Activated B cell treated with CpG ODN at 0.5 μM for 24 hours (primary cell): ENCODE results near the gene ZNF462. TPM values are rescaled to one million over a fixed set of nuclear protein-coding genes. Genes with fewer than 3 reads are reported as not detected.
"Not testable (repeated sequence)": the region's sequence is repeated elsewhere in the genome, so short reads cannot be mapped to it uniquely, and the experiment has no call there.

ENCODE experiments used
- ATAC-seq: fragments of 200-7000 bp; cut with Tn5 transposase; one replicate; pipeline ENCODE4 v1.10.0; 2021; ENCODE audit warnings: low read depth, mild to moderate bottlenecking, moderate library complexity
- CTCF ChIA-PET: fragments of 350-600 bp; sonication (Branson Sonifier 250); formaldehyde crosslinking; loops from one replicate; lab custom pipeline; 2021; ENCODE audit warnings: antibody characterized with exemption; lab: Charles Lee
- POLR2A ChIA-PET: fragments of 350-600 bp; sonication (Branson Sonifier 250); formaldehyde crosslinking; loops from one replicate; lab custom pipeline; 2021; ENCODE audit warnings: antibody characterized with exemption; lab: Charles Lee
- DNase-seq: peaks from one replicate; pipeline ENCODE4 v3.0.0; 2022
- H3K27ac Mint-ChIP-seq: one replicate; pipeline ENCODE4 v1.8.0; 2020; ENCODE audit warnings: mixed read lengths
- H3K27me3 Mint-ChIP-seq: one replicate; pipeline ENCODE4 v1.8.0; 2021; ENCODE audit warnings: mixed read lengths
- H3K36me3 Mint-ChIP-seq: one replicate; pipeline ENCODE4 v1.8.0; 2021; ENCODE audit warnings: low read depth, mixed read lengths
- H3K4me1 Mint-ChIP-seq: one replicate; pipeline ENCODE4 v1.8.0; 2021; ENCODE audit warnings: mixed read lengths
- H3K4me3 Mint-ChIP-seq: one replicate; pipeline ENCODE4 v1.8.0; 2020; ENCODE audit warnings: mild to moderate bottlenecking, mixed read lengths
- H3K9me3 Mint-ChIP-seq: one replicate; pipeline ENCODE4 v1.8.0; 2020; ENCODE audit warnings: mixed read lengths
- intact Hi-C: fragments of 100-400 bp; cut with micrococcal nuclease; formaldehyde crosslinking; loops from one replicate; pipeline ENCODE4 v1.15.1; 2024
- total RNA-seq: library from RNA; stranded (reverse); gene quantifications from 2 replicates; pipeline ENCODE4 v1.2.3, GENCODE V29; 2022
- TF ChIP-seq, protein P1 (sequence below): fragments of 200-600 bp; IDR thresholded peaks from one replicate; pipeline ENCODE4 v1.8.0; 2022; ENCODE audit warnings: antibody characterized with exemption, mild to moderate bottlenecking

ZNF462 gene
- total RNA-seq, 1 donor from 2014 or later = not detected

DNA sequence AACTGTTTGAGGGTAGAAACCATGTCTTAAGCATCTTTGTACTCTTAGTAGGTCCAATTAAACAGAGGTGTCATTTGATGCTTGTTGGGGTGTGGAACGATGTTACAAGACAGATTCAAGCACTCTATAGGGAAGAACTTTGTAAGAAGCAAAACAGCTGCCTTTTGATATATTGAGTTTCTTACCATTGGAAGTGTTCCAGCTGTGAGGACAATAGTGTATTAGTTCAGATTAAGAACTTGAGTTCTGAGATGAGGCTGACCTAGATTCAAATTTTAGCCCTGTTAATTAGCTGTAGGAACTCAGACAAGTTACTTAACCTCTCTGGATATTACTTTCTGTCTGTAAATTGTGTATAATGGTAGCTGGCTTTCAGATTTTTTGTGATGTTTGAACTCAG, 19.6 kb upstream of the ZNF462 start:
- Mint-ChIP-seq H3K36me3 (no peaks in the 10 kb centered on the region), H3K9me3 (no peaks in the 10 kb centered on the region), H3K27me3 (peaks cover 3% of the 10 kb centered on the region), H3K4me3 (no peak overlapping the region), H3K27ac (no peak overlapping the region), H3K4me1 (no peaks in the 10 kb centered on the region)
- intact Hi-C loops = no loop called here
- ChIA-PET POLR2A (no interaction called here), CTCF (no interaction called here)
- TF ChIP-seq, protein P1, sequence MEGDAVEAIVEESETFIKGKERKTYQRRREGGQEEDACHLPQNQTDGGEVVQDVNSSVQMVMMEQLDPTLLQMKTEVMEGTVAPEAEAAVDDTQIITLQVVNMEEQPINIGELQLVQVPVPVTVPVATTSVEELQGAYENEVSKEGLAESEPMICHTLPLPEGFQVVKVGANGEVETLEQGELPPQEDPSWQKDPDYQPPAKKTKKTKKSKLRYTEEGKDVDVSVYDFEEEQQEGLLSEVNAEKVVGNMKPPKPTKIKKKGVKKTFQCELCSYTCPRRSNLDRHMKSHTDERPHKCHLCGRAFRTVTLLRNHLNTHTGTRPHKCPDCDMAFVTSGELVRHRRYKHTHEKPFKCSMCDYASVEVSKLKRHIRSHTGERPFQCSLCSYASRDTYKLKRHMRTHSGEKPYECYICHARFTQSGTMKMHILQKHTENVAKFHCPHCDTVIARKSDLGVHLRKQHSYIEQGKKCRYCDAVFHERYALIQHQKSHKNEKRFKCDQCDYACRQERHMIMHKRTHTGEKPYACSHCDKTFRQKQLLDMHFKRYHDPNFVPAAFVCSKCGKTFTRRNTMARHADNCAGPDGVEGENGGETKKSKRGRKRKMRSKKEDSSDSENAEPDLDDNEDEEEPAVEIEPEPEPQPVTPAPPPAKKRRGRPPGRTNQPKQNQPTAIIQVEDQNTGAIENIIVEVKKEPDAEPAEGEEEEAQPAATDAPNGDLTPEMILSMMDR = no peak
- DNase-seq (no peak), ATAC-seq (no peak)

DNA sequence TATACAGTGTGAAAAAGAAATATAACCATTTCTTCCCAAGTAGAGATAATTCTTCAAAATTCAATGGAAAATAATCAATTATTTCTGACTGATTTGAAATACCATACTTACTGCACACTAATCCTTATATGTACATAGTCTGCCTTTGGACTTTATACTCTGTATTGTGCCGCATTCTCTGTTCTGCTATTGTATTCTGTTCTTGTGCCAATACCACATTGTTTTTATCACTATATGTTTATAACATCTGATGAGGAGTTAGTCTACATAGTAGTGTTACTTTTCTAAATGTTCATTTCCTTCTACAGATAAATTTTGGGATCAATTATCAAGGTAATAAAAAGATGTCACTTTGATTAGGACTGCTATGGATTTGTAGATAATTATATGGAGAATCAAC, 16.7 kb upstream of the ZNF462 start:
- Mint-ChIP-seq H3K27ac (no peak overlapping the region), H3K27me3 (no peaks in the 10 kb centered on the region), H3K9me3 (no peaks in the 10 kb centered on the region), H3K4me3 (no peak overlapping the region), H3K36me3 (no peaks in the 10 kb centered on the region), H3K4me1 (no peaks in the 10 kb centered on the region)
- intact Hi-C loops = no loop called here
- TF ChIP-seq, protein P1 = no peak
- ChIA-PET CTCF (no interaction called here), POLR2A (no interaction called here)
- DNase-seq (no peak), ATAC-seq (no peak)

DNA sequence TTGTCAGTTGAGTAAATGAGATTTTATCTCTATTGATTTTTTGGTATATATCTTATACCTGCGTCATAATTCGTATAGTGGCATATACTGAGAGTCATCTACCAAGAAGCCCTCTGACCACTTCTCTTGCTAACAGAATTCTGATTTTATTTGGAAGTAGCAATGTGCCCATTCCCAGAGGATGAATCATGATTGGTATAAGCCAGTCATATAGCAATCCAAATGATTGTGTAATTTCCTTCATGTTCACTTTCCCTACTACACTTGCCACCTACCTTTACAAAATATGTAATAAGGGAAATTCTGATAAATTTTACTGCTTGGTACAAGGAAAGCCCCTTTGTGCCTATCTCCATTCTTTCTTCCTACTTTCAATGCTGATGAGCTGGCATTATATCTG, 16.1 kb upstream of the ZNF462 start:
- TF ChIP-seq, protein P1 = no peak
- intact Hi-C loops = no loop called here
- Mint-ChIP-seq H3K9me3 (no peaks in the 10 kb centered on the region), H3K4me3 (no peak overlapping the region), H3K36me3 (no peaks in the 10 kb centered on the region), H3K27me3 (no peaks in the 10 kb centered on the region), H3K4me1 (no peaks in the 10 kb centered on the region), H3K27ac (no peak overlapping the region)
- CTCF ChIA-PET = no interaction called here
- no peak for ATAC-seq
- POLR2A ChIA-PET = no interaction called here
- no peak for DNase-seq

DNA sequence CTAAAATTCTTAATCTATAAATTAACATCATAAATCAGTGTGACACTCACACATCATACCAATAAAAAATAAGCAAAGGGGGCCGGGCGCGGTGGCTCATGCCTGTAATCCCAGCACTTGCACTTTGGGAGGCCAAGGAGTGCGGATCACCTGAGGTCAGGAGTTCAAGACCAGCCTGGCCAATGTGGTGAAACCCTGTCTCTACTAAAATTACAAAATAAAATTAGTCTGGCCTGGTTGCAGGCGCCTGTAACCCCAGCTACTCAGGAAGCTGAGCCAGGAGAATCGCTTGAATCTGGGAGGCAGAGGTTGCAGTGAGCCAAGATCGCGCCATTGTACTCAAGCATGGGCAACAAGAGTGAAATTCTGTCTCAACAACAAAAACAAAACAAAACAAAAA, 11.3 kb upstream of the ZNF462 start:
- intact Hi-C loops, H3K4me3 Mint-ChIP-seq, CTCF ChIA-PET, H3K9me3 Mint-ChIP-seq, POLR2A ChIA-PET, H3K4me1 Mint-ChIP-seq, DNase-seq, H3K36me3 Mint-ChIP-seq, H3K27me3 Mint-ChIP-seq, ATAC-seq, H3K27ac Mint-ChIP-seq: not testable (repeated sequence)

DNA sequence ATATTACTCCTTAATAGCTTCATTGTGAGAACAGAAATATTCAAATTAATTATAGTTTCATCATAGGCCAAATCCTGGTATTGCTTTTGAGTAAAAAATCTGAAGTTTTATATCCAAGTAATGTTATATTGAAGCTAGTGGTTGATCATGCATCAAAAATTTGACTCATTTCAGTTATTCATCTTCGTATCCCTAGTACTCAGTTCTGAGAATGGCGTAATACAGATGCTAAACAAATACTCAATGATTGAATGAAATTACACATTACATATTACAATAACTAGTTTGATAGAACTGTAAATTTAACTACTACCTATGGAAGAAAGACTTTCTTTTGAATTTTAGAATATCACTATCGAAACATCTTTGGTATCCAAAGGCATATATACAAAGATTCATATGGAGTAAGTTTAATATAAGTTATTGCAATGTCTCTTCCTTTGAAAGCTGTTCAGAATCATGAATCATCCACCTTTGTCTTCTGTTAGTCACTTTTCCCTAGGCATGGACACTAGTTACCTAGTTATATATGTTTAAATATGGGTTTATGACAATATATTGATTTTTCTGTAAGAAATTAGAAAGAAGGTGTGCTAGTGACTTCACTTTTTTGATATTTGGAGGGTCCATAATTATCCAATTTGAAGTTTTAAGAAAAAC, 5.0 kb upstream of the ZNF462 start:
- ChIA-PET POLR2A (no interaction called here), CTCF (no interaction called here)
- no peak overlapping the region for H3K27ac Mint-ChIP-seq
- H3K4me3 Mint-ChIP-seq = no peak overlapping the region
- peaks cover 26% of the 10 kb centered on the region for H3K4me1 Mint-ChIP-seq
- H3K36me3 Mint-ChIP-seq = no peaks in the 10 kb centered on the region
- no peak for ATAC-seq
- H3K9me3 Mint-ChIP-seq = no peaks in the 10 kb centered on the region
- DNase-seq = no peak
- TF ChIP-seq, protein P1 = no peak
- intact Hi-C loops = no loop called here
- peaks cover 49% of the 10 kb centered on the region for H3K27me3 Mint-ChIP-seq
